Measurements from ENCODE around the gene ARID1A. TPM values are rescaled to one million over a fixed set of nuclear protein-coding genes. Genes with fewer than 3 reads are reported as not detected.

Gene ARID1A
- total and polyA plus RNA-seq, 9 of the 15 experiments (the other 6 are each of a cell fraction or from before 2014, with no cell fraction given) = 8.3 to 88.3 (median 22.5) TPM

- TF ChIP-seq CEBPG (CRISPR knock-in tag; IDR thresholded peaks at IDR 0.05) = no peak
- no peak for TF ChIP-seq CEBPG (tag; conservative IDR thresholded peaks at IDR 0.05 in 1 of 2, IDR thresholded peaks at IDR 0.05 in 1 of 2)
- no peak for TF ChIP-seq E2F5 (CRISPR knock-in tag; IDR thresholded peaks at IDR 0.05)
- no peak for TF ChIP-seq ZBTB7A (IDR thresholded peaks at IDR 0.05; ENCODE audit: borderline replicate concordance, control insufficient read depth, low read depth, low read length)
- peak in 1 of 2 experiments; percentile 36; a peak in 1 of 4 replicates for TF ChIP-seq HDAC1 (IDR thresholded peaks at IDR 0.05)
- TF ChIP-seq ARID3B (CRISPR knock-in tag; IDR thresholded peaks at IDR 0.05; ENCODE audit: borderline replicate concordance) = no peak
- TF ChIP-seq ZNF76 (CRISPR knock-in tag; IDR thresholded peaks at IDR 0.05; ENCODE audit: borderline replicate concordance) = no peak
- peak; percentile 83 to 95 (median 87) for TF ChIP-seq CTCF (IDR thresholded peaks at IDR 0.05 in 2 of 3, conservative IDR thresholded peaks at IDR 0.05 in 1 of 3; ENCODE audit: insufficient read depth in 2 of 3, low read depth in 1 of 3, low read length in 3 of 3)
- no peak for TF ChIP-seq GABPB2 (CRISPR knock-in tag; conservative IDR thresholded peaks at IDR 0.05)
- no peak for TF ChIP-seq TCFL5 (CRISPR knock-in tag; conservative IDR thresholded peaks at IDR 0.05)
- no peak for TF ChIP-seq ZBTB17 (CRISPR knock-in tag; IDR thresholded peaks at IDR 0.05)
- no peak for TF ChIP-seq ZNF583 (CRISPR knock-in tag; IDR thresholded peaks at IDR 0.05)
- no peak for TF ChIP-seq SREBF2 (CRISPR knock-in tag; IDR thresholded peaks at IDR 0.05)
- TF ChIP-seq DPF2 (IDR thresholded peaks at IDR 0.05) = peak; percentile 13; the same call in 1 of the 2 replicates
- TF ChIP-seq CC2D1A (IDR thresholded peaks at IDR 0.05) = peak; percentile 74; the same call in 1 of the 2 replicates
- 0 out of 2 replicates have a peak, but pooled peaks have one; percentile 25 for TF ChIP-seq RREB1 (CRISPR knock-in tag; IDR thresholded peaks at IDR 0.05)
- TF ChIP-seq HSF4 (CRISPR knock-in tag; IDR thresholded peaks at IDR 0.05; ENCODE audit: borderline replicate concordance) = no peak
- TF ChIP-seq ZNF384 (IDR thresholded peaks at IDR 0.05; ENCODE audit: low read depth, low read length) = 0 out of 2 replicates have a peak, but pooled peaks have one; percentile 21
These were observed 18.3 kb upstream of the ARID1A start (continued) for GRCh38 chr1:26677306-26678115.

All from K562 (cell line).